ENCODE data around the gene IL2. TPM values are rescaled to one million over a fixed set of nuclear protein-coding genes. Genes with fewer than 3 reads are reported as not detected.

Gene IL2
- polyA plus RNA-seq, 3 donors, result not detected

Other genes starting within 250 kb of the IL2 start
- gene ADAD1, start 77.7 kb downstream of the IL2 start, polyA plus RNA-seq (ENCODE audit: insufficient read length in 3 of 3), result not detected
- gene IL21, start 164.3 kb upstream of the IL2 start, polyA plus RNA-seq (ENCODE audit: insufficient read length in 3 of 3), result not detected

All from right renal cortex interstitium (tissue), 3 donors.